DMS79 (cell line): ENCODE measurements around the gene PLCZ1.
"Not testable (repeated sequence)": the region's sequence is repeated elsewhere in the genome, so short reads cannot be mapped to it uniquely, and the experiment has no call there.

Source experiments
- DNase-seq: peaks from one replicate; lab custom pipeline; 2025; lab: John Stamatoyannopoulos, UW

Gene PLCZ1

GRCh38 chr12:18737819-18738218 lies at the start of gene PLCZ1, which contains the start of gene CAPZA3:
PLCZ1 (minus strand) TSS chr12:18738012; CDS start chr12:18737371, 641 bp downstream.
CAPZA3 (plus strand) TSS chr12:18738119; CDS start chr12:18738269, 150 bp downstream.
- no peak for DNase-seq

- DNase-seq = not testable (repeated sequence)
Observed at GRCh38 chr12:18785465-18785864, 47.7 kb upstream of the PLCZ1 start.

GRCh38 chr12:18782827-18783226 lies 45.0 kb upstream of the PLCZ1 start:
- DNase-seq = no peak

- not testable (repeated sequence) for DNase-seq
Observed at GRCh38 chr12:18766479-18766878, 28.7 kb upstream of the PLCZ1 start.

GRCh38 chr12:18755341-18755740 lies 17.5 kb upstream of the PLCZ1 start:
- no peak for DNase-seq

GRCh38 chr12:18754124-18754707 lies 16.4 kb upstream of the PLCZ1 start:
- DNase-seq = no peak

GRCh38 chr12:18753481-18754123 lies 15.8 kb upstream of the PLCZ1 start:
- no peak for DNase-seq

GRCh38 chr12:18752947-18753346 lies 15.1 kb upstream of the PLCZ1 start:
- DNase-seq = no peak

- DNase-seq = no peak
Observed at GRCh38 chr12:18752280-18752920, 14.6 kb upstream of the PLCZ1 start.

- DNase-seq = no peak
Observed at GRCh38 chr12:18751866-18752265, 14.1 kb upstream of the PLCZ1 start.

- no peak for DNase-seq
Observed at GRCh38 chr12:18750085-18750484, 12.3 kb upstream of the PLCZ1 start.

GRCh38 chr12:18749386-18749957 lies 11.7 kb upstream of the PLCZ1 start:
- DNase-seq = no peak

GRCh38 chr12:18747895-18748294 lies 10.1 kb upstream of the PLCZ1 start:
- DNase-seq = no peak

GRCh38 chr12:18731156-18731555 lies 6.7 kb downstream of the PLCZ1 start:
- DNase-seq = no peak

GRCh38 chr12:18723752-18724151 lies 14.1 kb downstream of the PLCZ1 start:
- DNase-seq = no peak

GRCh38 chr12:18721452-18721851 lies 16.4 kb downstream of the PLCZ1 start:
- peak; percentile 15 for DNase-seq

- no peak for DNase-seq
Observed at GRCh38 chr12:18720690-18721089, 17.1 kb downstream of the PLCZ1 start.

- DNase-seq = no peak
Observed at GRCh38 chr12:18719922-18720510, 17.8 kb downstream of the PLCZ1 start.

GRCh38 chr12:18718462-18718861 lies 19.4 kb downstream of the PLCZ1 start:
- no peak for DNase-seq

GRCh38 chr12:18716236-18716635 lies 21.6 kb downstream of the PLCZ1 start:
- DNase-seq = no peak

GRCh38 chr12:18706798-18707197 lies 31.0 kb downstream of the PLCZ1 start:
- DNase-seq = no peak

- no peak for DNase-seq
Observed at GRCh38 chr12:18703911-18704310, 33.9 kb downstream of the PLCZ1 start.

- no peak for DNase-seq
Observed at GRCh38 chr12:18703321-18703720, 34.5 kb downstream of the PLCZ1 start.
